ENCODE results near the gene SLC8A1. TPM values are rescaled to one million over a fixed set of nuclear protein-coding genes. Genes with fewer than 3 reads are reported as not detected.

The SLC8A1 gene
- total RNA-seq, 1 donor from 2014 or later, result 1.9 TPM

GRCh38 chr2:40213071-40213470 lies 238.8 kb downstream of the SLC8A1 start:
- Mint-ChIP-seq H3K36me3 (ENCODE audit: unreplicated experiment) (no peaks in the 10 kb centered on the region), H3K27me3 (ENCODE audit: unreplicated experiment) (peaks cover 3% of the 10 kb centered on the region), H3K4me1 (ENCODE audit: low read depth, unreplicated experiment) (peaks cover 7% of the 10 kb centered on the region), H3K4me3 (ENCODE audit: unreplicated experiment) (no peak overlapping the region), H3K27ac (ENCODE audit: unreplicated experiment) (no peak overlapping the region), H3K9me3 (ENCODE audit: unreplicated experiment) (peaks cover 2% of the 10 kb centered on the region)
- DNase-seq, result no peak
- no peak for TF ChIP-seq CTCF (IDR thresholded peaks at IDR 0.05; ENCODE audit: partially characterized antibody, unreplicated experiment)

- Mint-ChIP-seq H3K27me3 (ENCODE audit: unreplicated experiment) (peaks cover 3% of the 10 kb centered on the region), H3K4me1 (ENCODE audit: low read depth, unreplicated experiment) (peaks cover 7% of the 10 kb centered on the region), H3K27ac (ENCODE audit: unreplicated experiment) (no peak overlapping the region), H3K4me3 (ENCODE audit: unreplicated experiment) (no peak overlapping the region), H3K36me3 (ENCODE audit: unreplicated experiment) (no peaks in the 10 kb centered on the region), H3K9me3 (ENCODE audit: unreplicated experiment) (peaks cover 2% of the 10 kb centered on the region)
- no peak for DNase-seq
- no peak for TF ChIP-seq CTCF (IDR thresholded peaks at IDR 0.05; ENCODE audit: partially characterized antibody, unreplicated experiment)
These were observed 240.9 kb downstream of the SLC8A1 start for GRCh38 chr2:40210968-40211353.

DNA sequence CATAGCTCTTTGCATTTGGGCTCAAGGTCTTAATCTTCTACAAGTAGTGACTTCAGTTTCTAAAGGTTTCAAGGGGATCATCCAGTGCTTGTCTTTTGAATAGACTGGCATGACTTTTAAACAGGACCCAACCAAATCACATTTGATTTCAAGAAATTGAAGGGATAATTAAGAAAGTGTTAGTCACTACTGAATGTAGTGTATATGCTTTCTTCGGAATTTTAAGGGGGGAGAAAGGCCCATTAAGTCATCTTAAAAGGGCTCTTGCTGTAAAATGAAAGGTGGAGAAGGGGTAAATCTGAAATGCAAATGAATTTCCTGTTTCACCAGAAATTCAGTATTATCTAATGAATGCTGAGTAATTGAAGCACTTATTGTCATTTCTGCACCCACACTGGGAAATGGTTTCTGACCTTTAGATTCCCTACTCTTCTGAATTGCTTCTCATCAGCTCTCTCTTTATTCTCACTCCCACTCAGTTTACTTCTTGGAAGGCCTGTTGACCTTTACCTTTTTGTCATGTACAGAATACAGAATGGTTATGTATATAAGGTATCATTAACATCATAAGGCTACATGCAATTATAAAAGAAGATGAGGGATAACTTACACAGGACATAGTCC lies 241.4 kb downstream of the SLC8A1 start:
- Mint-ChIP-seq H3K4me1 (ENCODE audit: low read depth, unreplicated experiment) (peaks cover 7% of the 10 kb centered on the region), H3K27me3 (ENCODE audit: unreplicated experiment) (peaks cover 3% of the 10 kb centered on the region), H3K36me3 (ENCODE audit: unreplicated experiment) (no peaks in the 10 kb centered on the region), H3K9me3 (ENCODE audit: unreplicated experiment) (peaks cover 2% of the 10 kb centered on the region), H3K4me3 (ENCODE audit: unreplicated experiment) (no peak overlapping the region), H3K27ac (ENCODE audit: unreplicated experiment) (no peak overlapping the region)
- TF ChIP-seq CTCF (IDR thresholded peaks at IDR 0.05; ENCODE audit: partially characterized antibody, unreplicated experiment), result no peak
- DNase-seq, result no peak

- no peak overlapping the region for H3K27ac Mint-ChIP-seq (ENCODE audit: unreplicated experiment)
- peaks cover 7% of the 10 kb centered on the region for H3K4me1 Mint-ChIP-seq (ENCODE audit: low read depth, unreplicated experiment)
- no peaks in the 10 kb centered on the region for H3K36me3 Mint-ChIP-seq (ENCODE audit: unreplicated experiment)
- H3K4me3 Mint-ChIP-seq (ENCODE audit: unreplicated experiment), result no peak overlapping the region
- peaks cover 2% of the 10 kb centered on the region for H3K9me3 Mint-ChIP-seq (ENCODE audit: unreplicated experiment)
- no peak for TF ChIP-seq CTCF (IDR thresholded peaks at IDR 0.05; ENCODE audit: partially characterized antibody, unreplicated experiment)
- DNase-seq, result no peak
- peaks cover 3% of the 10 kb centered on the region for H3K27me3 Mint-ChIP-seq (ENCODE audit: unreplicated experiment)
These were observed 242.1 kb downstream of the SLC8A1 start for GRCh38 chr2:40209761-40210160.

GRCh38 chr2:40208463-40208862 lies 243.4 kb downstream of the SLC8A1 start:
- DNase-seq, result no peak
- H3K36me3 Mint-ChIP-seq (ENCODE audit: unreplicated experiment), result no peaks in the 10 kb centered on the region

More at GRCh38 chr2:40208463-40208862, 243.4 kb downstream of the SLC8A1 start:
- no peak for TF ChIP-seq CTCF (IDR thresholded peaks at IDR 0.05; ENCODE audit: partially characterized antibody, unreplicated experiment)
- Mint-ChIP-seq H3K4me1 (ENCODE audit: low read depth, unreplicated experiment) (peaks cover 7% of the 10 kb centered on the region), H3K4me3 (ENCODE audit: unreplicated experiment) (no peak overlapping the region), H3K9me3 (ENCODE audit: unreplicated experiment) (peaks cover 2% of the 10 kb centered on the region), H3K27me3 (ENCODE audit: unreplicated experiment) (peaks cover 3% of the 10 kb centered on the region), H3K27ac (ENCODE audit: unreplicated experiment) (no peak overlapping the region)
